Pons (tissue), 1 donor: ENCODE measurements around the gene IFI6.
"Not testable (repeated sequence)": the region's sequence is repeated elsewhere in the genome, so short reads cannot be mapped to it uniquely, and the experiment has no call there.

Experiments
- DNase-seq: peaks from one replicate; pipeline ENCODE4 v3.0.0-alpha.2; 2016; ENCODE audit warnings: low spot score

IFI6 gene

GRCh38 chr1:27671964-27672749 lies at the start of gene IFI6:
IFI6 (minus strand) TSS chr1:27672192; CDS start chr1:27669314, 2,878 bp downstream.
- peak; percentile 96 for DNase-seq

GRCh38 chr1:27719286-27720251 lies 47.6 kb upstream of the IFI6 start:
- no peak for DNase-seq

GRCh38 chr1:27716262-27716895 lies 44.4 kb upstream of the IFI6 start:
- DNase-seq = no peak

- DNase-seq = no peak
Measured at GRCh38 chr1:27713869-27714513, 42.0 kb upstream of the IFI6 start.

- DNase-seq = no peak
Measured at GRCh38 chr1:27713139-27713725, 41.2 kb upstream of the IFI6 start.

GRCh38 chr1:27710574-27710973 lies 38.6 kb upstream of the IFI6 start:
- DNase-seq = no peak

- no peak for DNase-seq
Measured at GRCh38 chr1:27705545-27705944, 33.6 kb upstream of the IFI6 start.

- no peak for DNase-seq
Measured at GRCh38 chr1:27704958-27705357, 33.0 kb upstream of the IFI6 start.

GRCh38 chr1:27696835-27697234 lies 24.8 kb upstream of the IFI6 start:
- DNase-seq = not testable (repeated sequence)

GRCh38 chr1:27690183-27690582 lies 18.2 kb upstream of the IFI6 start:
- no peak for DNase-seq

- DNase-seq = no peak
Measured at GRCh38 chr1:27689423-27690173, 17.6 kb upstream of the IFI6 start.

GRCh38 chr1:27687906-27688305 lies 15.9 kb upstream of the IFI6 start:
- no peak for DNase-seq

GRCh38 chr1:27686223-27686990 lies 14.4 kb upstream of the IFI6 start:
- DNase-seq = no peak

GRCh38 chr1:27684176-27684575 lies 12.2 kb upstream of the IFI6 start:
- no peak for DNase-seq

- peak; percentile 62 for DNase-seq
Measured at GRCh38 chr1:27682351-27682944, 10.5 kb upstream of the IFI6 start.

- not testable (repeated sequence) for DNase-seq
Measured at GRCh38 chr1:27681580-27681979, 9.6 kb upstream of the IFI6 start.

- DNase-seq = not testable (repeated sequence)
Measured at GRCh38 chr1:27680225-27680791, 8.3 kb upstream of the IFI6 start.

- no peak for DNase-seq
Measured at GRCh38 chr1:27678747-27679146, 6.8 kb upstream of the IFI6 start.

GRCh38 chr1:27676410-27676809 lies 4.4 kb upstream of the IFI6 start:
- no peak for DNase-seq
